ENCODE results near the gene LRRN4CL. TPM values are rescaled to one million over a fixed set of nuclear protein-coding genes. Genes with fewer than 3 reads are reported as not detected.
"Not testable (repeated sequence)": the region's sequence is repeated elsewhere in the genome, so short reads cannot be mapped to it uniquely, and the experiment has no call there.

The LRRN4CL gene
- polyA plus RNA-seq, 4 donors, result 0.91 to 1.5 (median 1.1) TPM

GRCh38 chr11:62710001-62710345 is 20.6 kb upstream of the LRRN4CL start:
- DNase-seq (ENCODE audit: low read depth in 4 of 4, low spot score in 3 of 4), result no peak

- peak; percentile 93 to 99 (median 97) for DNase-seq (ENCODE audit: low read depth in 4 of 4, low spot score in 3 of 4)
Measured at GRCh38 chr11:62709247-62710000, 20.1 kb upstream of the LRRN4CL start.

- no peak for DNase-seq (ENCODE audit: low read depth in 4 of 4, low spot score in 3 of 4)
Measured at GRCh38 chr11:62708793-62709192, 19.5 kb upstream of the LRRN4CL start.

- DNase-seq (ENCODE audit: low read depth in 4 of 4, low spot score in 3 of 4), result no peak
Measured at GRCh38 chr11:62708392-62708791, 19.1 kb upstream of the LRRN4CL start.

GRCh38 chr11:62707277-62707861 is 18.0 kb upstream of the LRRN4CL start, which contains the start of the genes BSCL2 and GNG3:
Gene BSCL2 (minus strand): TSS chr11:62707424. CDS start chr11:62707195, 229 bp downstream.
Gene GNG3 (plus strand): TSS chr11:62707676. CDS start chr11:62708296, 620 bp downstream.
- DNase-seq (ENCODE audit: low read depth in 4 of 4, low spot score in 3 of 4), result peak in 2 of 4 donors; percentile 72 to 75

- no peak for DNase-seq (ENCODE audit: low read depth in 4 of 4, low spot score in 3 of 4)
Measured at GRCh38 chr11:62706850-62707247, 17.5 kb upstream of the LRRN4CL start.

- peak in 3 of 4 donors; percentile 83 to 90 (median 88) for DNase-seq (ENCODE audit: low read depth in 4 of 4, low spot score in 3 of 4)
Measured at GRCh38 chr11:62705880-62706849, 16.8 kb upstream of the LRRN4CL start.

- no peak for DNase-seq (ENCODE audit: low read depth in 4 of 4, low spot score in 3 of 4)
Measured at GRCh38 chr11:62705413-62705812, 16.1 kb upstream of the LRRN4CL start.

GRCh38 chr11:62703921-62704320 is 14.6 kb upstream of the LRRN4CL start:
- DNase-seq (ENCODE audit: low read depth in 4 of 4, low spot score in 3 of 4), result not testable (repeated sequence)

GRCh38 chr11:62702246-62702645 is 12.9 kb upstream of the LRRN4CL start:
- DNase-seq (ENCODE audit: low read depth in 4 of 4, low spot score in 3 of 4), result no peak

- DNase-seq (ENCODE audit: low read depth in 4 of 4, low spot score in 3 of 4), result no peak
Measured at GRCh38 chr11:62694455-62695167, 5.3 kb upstream of the LRRN4CL start.

- DNase-seq (ENCODE audit: low read depth in 4 of 4, low spot score in 3 of 4), result not testable (repeated sequence)
Measured at GRCh38 chr11:62693624-62694023, 4.3 kb upstream of the LRRN4CL start.

GRCh38 chr11:62688491-62688890 is 839 bp downstream of the LRRN4CL start:
- no peak for DNase-seq (ENCODE audit: low read depth in 4 of 4, low spot score in 3 of 4)

GRCh38 chr11:62687508-62688396 is 1.6 kb downstream of the LRRN4CL start:
- DNase-seq (ENCODE audit: low read depth in 4 of 4, low spot score in 3 of 4), result no peak

GRCh38 chr11:62682518-62682917 is 6.8 kb downstream of the LRRN4CL start:
- no peak for DNase-seq (ENCODE audit: low read depth in 4 of 4, low spot score in 3 of 4)

- no peak for DNase-seq (ENCODE audit: low read depth in 4 of 4, low spot score in 3 of 4)
Measured at GRCh38 chr11:62680825-62681240, 8.5 kb downstream of the LRRN4CL start.

- DNase-seq (ENCODE audit: low read depth in 4 of 4, low spot score in 3 of 4), result peak; percentile 70 to 80 (median 76)
Measured at GRCh38 chr11:62678770-62679696, 10.3 kb downstream of the LRRN4CL start, which contains the start of gene UBXN1. Gene UBXN1 (minus strand): TSS chr11:62679073. CDS start chr11:62678923, 150 bp downstream.

GRCh38 chr11:62678433-62678769 is 10.9 kb downstream of the LRRN4CL start:
- DNase-seq (ENCODE audit: low read depth in 4 of 4, low spot score in 3 of 4), result no peak
